MM.1S (cell line): ENCODE data around the gene POLG.

ENCODE experiments used
- EZH2 ChIP-seq: fragments of 300-600 bp; sonication (generic); optimal IDR thresholded peaks from 2 replicates; pipeline ENCODE3; 2017; ENCODE audit warnings: low read depth, mild to moderate bottlenecking, antibody characterized with exemption, low read length, mixed read lengths
- EZH2phosphoT487 ChIP-seq: fragments of 300-600 bp; sonication (generic); IDR thresholded peaks from 2 replicates; pipeline ENCODE4 v1.6.1; 2018; ENCODE audit warnings: antibody characterized with exemption, low read length
- TF ChIP-seq, protein P1 (sequence below): fragments of 300-600 bp; sonication (generic); IDR thresholded peaks from 2 replicates; pipeline ENCODE4 v1.5.1; 2016; ENCODE audit warnings: antibody characterized with exemption, low read length, mixed read lengths

DNA sequence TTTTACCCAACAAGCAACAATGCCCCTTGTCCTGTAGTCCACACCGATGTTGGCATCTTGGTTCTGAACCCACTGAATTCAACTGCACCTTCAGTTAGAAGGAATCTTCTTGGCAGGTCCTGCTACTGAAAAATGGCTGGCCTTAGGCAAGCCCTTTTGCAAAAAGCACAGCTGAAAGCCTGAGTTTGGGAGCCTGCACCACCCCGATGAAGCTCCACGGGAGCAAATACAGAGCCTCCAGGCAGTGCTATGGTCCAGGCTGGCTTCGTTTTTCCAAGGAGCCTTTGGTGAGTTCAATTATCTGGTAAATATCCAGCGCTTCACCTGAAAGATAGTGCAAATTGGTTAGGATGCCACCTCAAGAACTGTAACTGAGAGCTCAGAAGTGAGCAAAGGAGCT is 18.1 kb downstream of the POLG start:
- TF ChIP-seq, protein P1, sequence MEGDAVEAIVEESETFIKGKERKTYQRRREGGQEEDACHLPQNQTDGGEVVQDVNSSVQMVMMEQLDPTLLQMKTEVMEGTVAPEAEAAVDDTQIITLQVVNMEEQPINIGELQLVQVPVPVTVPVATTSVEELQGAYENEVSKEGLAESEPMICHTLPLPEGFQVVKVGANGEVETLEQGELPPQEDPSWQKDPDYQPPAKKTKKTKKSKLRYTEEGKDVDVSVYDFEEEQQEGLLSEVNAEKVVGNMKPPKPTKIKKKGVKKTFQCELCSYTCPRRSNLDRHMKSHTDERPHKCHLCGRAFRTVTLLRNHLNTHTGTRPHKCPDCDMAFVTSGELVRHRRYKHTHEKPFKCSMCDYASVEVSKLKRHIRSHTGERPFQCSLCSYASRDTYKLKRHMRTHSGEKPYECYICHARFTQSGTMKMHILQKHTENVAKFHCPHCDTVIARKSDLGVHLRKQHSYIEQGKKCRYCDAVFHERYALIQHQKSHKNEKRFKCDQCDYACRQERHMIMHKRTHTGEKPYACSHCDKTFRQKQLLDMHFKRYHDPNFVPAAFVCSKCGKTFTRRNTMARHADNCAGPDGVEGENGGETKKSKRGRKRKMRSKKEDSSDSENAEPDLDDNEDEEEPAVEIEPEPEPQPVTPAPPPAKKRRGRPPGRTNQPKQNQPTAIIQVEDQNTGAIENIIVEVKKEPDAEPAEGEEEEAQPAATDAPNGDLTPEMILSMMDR = no peak
- TF ChIP-seq EZH2phosphoT487 (no peak), EZH2 (no peak)
